Esophagus (tissue), 2 donors: ENCODE measurements around the gene NLRC5. TPM values are rescaled to one million over a fixed set of nuclear protein-coding genes. Genes with fewer than 3 reads are reported as not detected.

Source experiments
- H3K27ac ChIP-seq, 2 donors: one replicate each; pipeline ENCODE4 v1.5.1; 2013; ENCODE audit warnings: low read depth in 2 of 2, mild to moderate bottlenecking in 2 of 2, inconsistent platforms in 1 of 2, low read length in 1 of 2, moderate library complexity in 1 of 2
- H3K27me3 ChIP-seq, 2 donors: one replicate each; pipeline ENCODE4 v1.6.1; 2013; ENCODE audit warnings: low read length in 2 of 2, control low read depth in 1 of 2, mild to moderate bottlenecking in 1 of 2; ENCODE audit not compliant: insufficient read depth in 2 of 2, control insufficient read depth in 1 of 2
- H3K36me3 ChIP-seq, 2 donors: one replicate each; pipeline ENCODE4 v1.6.1; 2013; ENCODE audit warnings: low read length in 1 of 2; ENCODE audit not compliant: control insufficient read depth in 2 of 2, insufficient read depth in 2 of 2
- H3K4me1 ChIP-seq, 2 donors: one replicate each; pipeline ENCODE4 v1.6.1; 2013; ENCODE audit warnings: low read length in 1 of 2; ENCODE audit not compliant: control insufficient read depth in 2 of 2, insufficient read depth in 2 of 2
- H3K4me3 ChIP-seq, 2 donors: one replicate each; pipeline ENCODE4 v1.5.1; 2013; ENCODE audit warnings: low read length in 2 of 2, mild to moderate bottlenecking in 2 of 2, low read depth in 1 of 2, moderate library complexity in 1 of 2
- H3K9me3 ChIP-seq, 2 donors: one replicate each; pipeline ENCODE4 v1.6.1; 2013; ENCODE audit warnings: mild to moderate bottlenecking in 2 of 2, low read depth in 1 of 2, low read length in 1 of 2, moderate library complexity in 1 of 2; ENCODE audit not compliant: control insufficient read depth in 2 of 2, insufficient read depth in 1 of 2
- WGBS, 2 donors: extraction: QIAGEN DNeasy Blood & Tissue Kit; methylation state at CpG; one replicate each; pipeline ENCODE4 v1.1.7; 2013; 5-methylcytosine and 5-hydroxymethylcytosine counted together
- polyA plus RNA-seq, 2 donors: library from polyadenylated mRNA; stranded (reverse); fragments of 200-250 nt; gene quantifications; one replicate each; pipeline ENCODE4 v1.2.3, GENCODE V29; 2013
- donor health status: healthy with polysubstance abuse.
- donor health status: Bipolar disorder and iron deficiency.

Gene NLRC5
- polyA plus RNA-seq, 2 donors: 11.3 to 21.7 TPM

- H3K4me1 ChIP-seq: peaks cover 0 to 4% of the 10 kb centered on the region in 2 donors
- no peaks in the 10 kb centered on the region for H3K9me3 ChIP-seq
- H3K27ac ChIP-seq: no peak within 1 kb of the TSS
- H3K36me3 ChIP-seq: no peaks in the 10 kb centered on the region
- no peak within 1 kb of the TSS for H3K4me3 ChIP-seq
- 81% methylated on average over 12 of the region's 12 CpGs for WGBS, 2 donors
- no peaks in the 10 kb centered on the region for H3K27me3 ChIP-seq
Measured at GRCh38 chr16:56961851-56962281, 27.5 kb upstream of the NLRC5 start, which contains the start of gene CETP. Gene CETP (plus strand): TSS chr16:56961950. CDS start chr16:56961980, 30 bp downstream.

GRCh38 chr16:56964243-56965148, 24.9 kb upstream of the NLRC5 start:
- Histone ChIP-seq H3K36me3 (no peaks in the 10 kb centered on the region), H3K27ac (no peak overlapping the region), H3K4me1 (peaks cover 0 to 4% of the 10 kb centered on the region in 2 donors), H3K4me3 (no peak overlapping the region), H3K27me3 (no peaks in the 10 kb centered on the region), H3K9me3 (no peaks in the 10 kb centered on the region)
- 44 to 52% methylated on average over 30 of the region's 30 CpGs for WGBS, 2 donors

GRCh38 chr16:56965149-56966092, 23.9 kb upstream of the NLRC5 start:
- no peak overlapping the region for H3K4me3 ChIP-seq
- no peaks in the 10 kb centered on the region for H3K9me3 ChIP-seq
- no peak overlapping the region for H3K27ac ChIP-seq
- no peaks in the 10 kb centered on the region for H3K27me3 ChIP-seq
- WGBS, 2 donors: 77 to 84% methylated on average over 12 of the region's 12 CpGs
- no peaks in the 10 kb centered on the region for H3K36me3 ChIP-seq
- peaks cover 0 to 4% of the 10 kb centered on the region in 2 donors for H3K4me1 ChIP-seq

GRCh38 chr16:56966093-56966475, 23.3 kb upstream of the NLRC5 start:
- Histone ChIP-seq H3K4me3 (no peak overlapping the region), H3K4me1 (peaks cover 0 to 4% of the 10 kb centered on the region in 2 donors), H3K9me3 (no peaks in the 10 kb centered on the region), H3K27ac (no peak overlapping the region), H3K36me3 (no peaks in the 10 kb centered on the region), H3K27me3 (no peaks in the 10 kb centered on the region)
- WGBS, 2 donors: 68 to 77% methylated on average over 3 of the region's 3 CpGs

GRCh38 chr16:56967733-56968132, 21.6 kb upstream of the NLRC5 start:
- no peaks in the 10 kb centered on the region for H3K4me1 ChIP-seq
- no peaks in the 10 kb centered on the region for H3K36me3 ChIP-seq
- WGBS, 2 donors: 37 to 43% methylated on average over 2 of the region's 2 CpGs
- H3K27ac ChIP-seq: no peak overlapping the region
- H3K9me3 ChIP-seq: no peaks in the 10 kb centered on the region
- no peak overlapping the region for H3K4me3 ChIP-seq
- no peaks in the 10 kb centered on the region for H3K27me3 ChIP-seq

- H3K4me1 ChIP-seq: no peaks in the 10 kb centered on the region
- 91 to 93% methylated on average over 7 of the region's 7 CpGs for WGBS, 2 donors
- no peaks in the 10 kb centered on the region for H3K27me3 ChIP-seq
- H3K27ac ChIP-seq: no peak overlapping the region
- H3K9me3 ChIP-seq: no peaks in the 10 kb centered on the region
- no peak overlapping the region for H3K4me3 ChIP-seq
- no peaks in the 10 kb centered on the region for H3K36me3 ChIP-seq
Measured at GRCh38 chr16:56969769-56970168, 19.6 kb upstream of the NLRC5 start.

- Histone ChIP-seq H3K4me3 (no peak overlapping the region), H3K27me3 (no peaks in the 10 kb centered on the region), H3K36me3 (no peaks in the 10 kb centered on the region), H3K9me3 (no peaks in the 10 kb centered on the region), H3K4me1 (no peaks in the 10 kb centered on the region), H3K27ac (no peak overlapping the region)
- WGBS, 2 donors: 55 to 66% methylated on average over 8 of the region's 8 CpGs
Measured at GRCh38 chr16:56970934-56971767, 18.2 kb upstream of the NLRC5 start.

GRCh38 chr16:56971768-56972043, 17.7 kb upstream of the NLRC5 start:
- Histone ChIP-seq H3K4me3 (no peak overlapping the region), H3K9me3 (no peaks in the 10 kb centered on the region), H3K27ac (no peak overlapping the region), H3K36me3 (no peaks in the 10 kb centered on the region), H3K4me1 (no peaks in the 10 kb centered on the region), H3K27me3 (no peaks in the 10 kb centered on the region)
- WGBS, 2 donors: 92 to 100% methylated on average over 3 of the region's 3 CpGs
